Lower leg skin (tissue), 3 donors: ENCODE results near the gene REEP5.
"Not testable (repeated sequence)": the region's sequence is repeated elsewhere in the genome, so short reads cannot be mapped to it uniquely, and the experiment has no call there.

Source experiments
- POLR2A ChIP-seq, 2 donors: fragments of 450-650 bp; IDR thresholded peaks; one replicate each; pipeline ENCODE4 v1.6.1; 2016 to 2017; ENCODE audit warnings: antibody characterized with exemption in 2 of 2, mild to moderate bottlenecking in 1 of 2, moderate library complexity in 1 of 2
- TF ChIP-seq, protein P1 (sequence below), 3 donors: fragments of 450-650 bp; IDR thresholded peaks; one replicate each; pipeline ENCODE4 v1.5.1; 2016; ENCODE audit warnings: antibody characterized with exemption in 3 of 3, mild to moderate bottlenecking in 3 of 3, moderate library complexity in 2 of 3

DNA sequence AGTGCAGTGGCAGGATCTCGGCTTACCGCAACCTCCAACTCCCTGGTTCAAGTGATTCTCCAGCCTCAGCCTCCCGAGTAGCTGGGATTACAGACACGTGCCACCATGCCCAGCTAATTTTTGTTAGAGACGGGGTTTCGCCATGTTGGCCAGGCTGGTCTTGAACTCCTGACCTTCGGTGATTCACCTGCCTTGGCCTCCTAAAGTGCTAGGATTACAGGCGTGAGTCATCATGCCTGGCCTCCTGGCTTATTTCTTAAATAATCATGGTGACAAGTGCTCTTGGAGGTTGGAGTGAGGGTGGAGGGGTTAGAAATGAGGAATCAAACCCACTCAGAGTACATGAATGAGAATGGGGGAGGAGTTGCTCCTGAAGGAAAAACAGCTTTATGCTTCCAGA is 37.8 kb upstream of the REEP5 start:
- TF ChIP-seq, protein P1, sequence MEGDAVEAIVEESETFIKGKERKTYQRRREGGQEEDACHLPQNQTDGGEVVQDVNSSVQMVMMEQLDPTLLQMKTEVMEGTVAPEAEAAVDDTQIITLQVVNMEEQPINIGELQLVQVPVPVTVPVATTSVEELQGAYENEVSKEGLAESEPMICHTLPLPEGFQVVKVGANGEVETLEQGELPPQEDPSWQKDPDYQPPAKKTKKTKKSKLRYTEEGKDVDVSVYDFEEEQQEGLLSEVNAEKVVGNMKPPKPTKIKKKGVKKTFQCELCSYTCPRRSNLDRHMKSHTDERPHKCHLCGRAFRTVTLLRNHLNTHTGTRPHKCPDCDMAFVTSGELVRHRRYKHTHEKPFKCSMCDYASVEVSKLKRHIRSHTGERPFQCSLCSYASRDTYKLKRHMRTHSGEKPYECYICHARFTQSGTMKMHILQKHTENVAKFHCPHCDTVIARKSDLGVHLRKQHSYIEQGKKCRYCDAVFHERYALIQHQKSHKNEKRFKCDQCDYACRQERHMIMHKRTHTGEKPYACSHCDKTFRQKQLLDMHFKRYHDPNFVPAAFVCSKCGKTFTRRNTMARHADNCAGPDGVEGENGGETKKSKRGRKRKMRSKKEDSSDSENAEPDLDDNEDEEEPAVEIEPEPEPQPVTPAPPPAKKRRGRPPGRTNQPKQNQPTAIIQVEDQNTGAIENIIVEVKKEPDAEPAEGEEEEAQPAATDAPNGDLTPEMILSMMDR (IDR thresholded peaks at IDR 0.05) = not testable (repeated sequence)
- not testable (repeated sequence) for TF ChIP-seq POLR2A (IDR thresholded peaks at IDR 0.05)
